Calu3 (cell line): ENCODE measurements around the gene HNRNPR. TPM values are rescaled to one million over a fixed set of nuclear protein-coding genes. Genes with fewer than 3 reads are reported as not detected.
A peak's percentile ranks its signal among the peaks of the same experiment; 100 is the strongest.

Experiments used
- Bru-seq: library from RNA; stranded (reverse); fragments of 400-500 nt; gene quantifications from one replicate; lab custom pipeline; 2021; lab: Mats Ljungman, UMichigan
- BruChase-seq, 2 experiments: library from RNA; stranded (reverse); fragments of 400-500 nt; gene quantifications; one replicate each; lab custom pipeline; 2021; lab: Mats Ljungman, UMichigan
- BruUV-seq: library from RNA; stranded (reverse); fragments of 400-500 nt; replicated peaks from 2 replicates; lab custom pipeline; 2021; lab: Mats Ljungman, UMichigan
- CTCF ChIA-PET: fragments of 300-600 bp; sonication (Branson Sonifier 250); formaldehyde crosslinking; loops from one replicate; lab custom pipeline; 2022; ENCODE audit warnings: antibody characterized with exemption; lab: Charles Lee
- DNase-seq: peaks from one replicate; pipeline ENCODE4 v3.0.0; 2022
- H3K27ac Mint-ChIP-seq: one replicate; pipeline ENCODE4 v1.8.0; 2022; ENCODE audit warnings: mixed read lengths; ENCODE audit not compliant: unreplicated experiment
- H3K27me3 Mint-ChIP-seq: one replicate; pipeline ENCODE4 v1.8.0; 2022; ENCODE audit warnings: mixed read lengths; ENCODE audit not compliant: unreplicated experiment
- H3K36me3 Mint-ChIP-seq: one replicate; pipeline ENCODE4 v1.8.0; 2022; ENCODE audit warnings: mild to moderate bottlenecking, moderate library complexity, mixed read lengths; ENCODE audit not compliant: insufficient read depth, unreplicated experiment
- H3K4me1 Mint-ChIP-seq: one replicate; pipeline ENCODE4 v1.8.0; 2022; ENCODE audit warnings: mild to moderate bottlenecking, low read depth, mixed read lengths; ENCODE audit not compliant: unreplicated experiment
- H3K4me3 Mint-ChIP-seq: one replicate; pipeline ENCODE4 v1.8.0; 2022; ENCODE audit warnings: mild to moderate bottlenecking, low read depth, moderate library complexity, mixed read lengths; ENCODE audit not compliant: unreplicated experiment
- H3K9me3 Mint-ChIP-seq: one replicate; pipeline ENCODE4 v1.8.0; 2022; ENCODE audit warnings: low read depth, mixed read lengths; ENCODE audit not compliant: unreplicated experiment
- CTCF ChIP-seq: fragments of 200-600 bp; IDR thresholded peaks from one replicate; pipeline ENCODE4 v1.8.0; 2022; ENCODE audit warnings: antibody characterized with exemption; ENCODE audit not compliant: unreplicated experiment
- intact Hi-C: fragments of 100-400 bp; cut with micrococcal nuclease; formaldehyde crosslinking; loops from one replicate; pipeline ENCODE4 v1.10.0; 2022; ENCODE audit not compliant: unreplicated experiment
- long read RNA-seq: library from polyadenylated mRNA; stranded (forward); transcript quantifications from one replicate; pipeline ENCODE4 v2.0.0, GENCODE V29; 2022
- total RNA-seq: library from RNA; stranded (reverse); gene quantifications from 2 replicates; pipeline ENCODE4 v1.2.3, GENCODE V29; 2022

HNRNPR gene
- total RNA-seq (126 TPM in 2 replicates), Bru-seq, nascent RNA (percentile 97 among the genes with signal in this experiment), BruChase-seq, experiment 1, labeled RNA remaining after a 6-hour chase (percentile 96 among the genes with signal in this experiment), BruChase-seq, experiment 2, labeled RNA remaining after a 2-hour chase (percentile 93 among the genes with signal in this experiment)
- long read RNA-seq, full-length matches to known transcripts, result 87 of 213 reads
- long read RNA-seq, partial matches to known transcripts, result 7 of 213 reads
- long read RNA-seq, other reads (novel, unspliced or antisense), result 119 of 213 reads

- no peaks in the 10 kb centered on the region for H3K27me3 Mint-ChIP-seq
- H3K9me3 Mint-ChIP-seq, result no peaks in the 10 kb centered on the region
- no peak for TF ChIP-seq CTCF
- BruUV-seq, result no TSS peak
- H3K36me3 Mint-ChIP-seq, result peaks cover 45% of the 10 kb centered on the region
- peak within 1 kb of the TSS; percentile 83 for H3K4me3 Mint-ChIP-seq
- peaks cover 13% of the 10 kb centered on the region for H3K4me1 Mint-ChIP-seq
- peak within 1 kb of the TSS; percentile 96 for H3K27ac Mint-ChIP-seq
- CTCF ChIA-PET, result interaction anchor here (0.6 to 1.4 kb wide), 10 partner anchors 23 to 756 kb away, joined by 3 to 19 read pairs (median 8); no protein-coding TSS in a partner anchor
- intact Hi-C loops, result loop anchor here (5.0 kb wide), 1 partner anchor 37 kb away; no protein-coding TSS in a partner anchor
- peak; percentile 98 for DNase-seq
Measured at GRCh38 chr1:23344111-23344986, at the start of gene HNRNPR. Gene HNRNPR (minus strand): TSS chr1:23344284. CDS start chr1:23341008, 3,276 bp downstream.

- no peak for TF ChIP-seq CTCF
- Mint-ChIP-seq H3K27ac (no peak overlapping the region), H3K9me3 (no peaks in the 10 kb centered on the region), H3K4me3 (no peak overlapping the region), H3K4me1 (no peaks in the 10 kb centered on the region), H3K27me3 (no peaks in the 10 kb centered on the region), H3K36me3 (no peaks in the 10 kb centered on the region)
- CTCF ChIA-PET, result interaction anchor here (1.0 to 2.2 kb wide), 2 partner anchors 11 to 25 kb away, joined by 3 to 8 read pairs; no protein-coding TSS in a partner anchor
- no TSS peak for BruUV-seq
- intact Hi-C loops, result no loop called here
- peak; percentile 6 for DNase-seq
Measured at GRCh38 chr1:23393706-23394105, 49.6 kb upstream of the HNRNPR start.

- Mint-ChIP-seq H3K4me3 (no peak overlapping the region), H3K9me3 (no peaks in the 10 kb centered on the region), H3K36me3 (no peaks in the 10 kb centered on the region), H3K27me3 (no peaks in the 10 kb centered on the region), H3K27ac (no peak overlapping the region), H3K4me1 (no peaks in the 10 kb centered on the region)
- no TSS peak for BruUV-seq
- DNase-seq, result no peak
- TF ChIP-seq CTCF, result no peak
- CTCF ChIA-PET, result no interaction called here
- intact Hi-C loops, result no loop called here
Measured at GRCh38 chr1:23392125-23392855, 48.2 kb upstream of the HNRNPR start.

GRCh38 chr1:23389837-23390321 lies 45.8 kb upstream of the HNRNPR start:
- H3K4me3 Mint-ChIP-seq, result no peak overlapping the region

More at GRCh38 chr1:23389837-23390321, 45.8 kb upstream of the HNRNPR start:
- Mint-ChIP-seq H3K9me3 (no peaks in the 10 kb centered on the region), H3K27me3 (no peaks in the 10 kb centered on the region), H3K27ac (no peak overlapping the region), H3K36me3 (no peaks in the 10 kb centered on the region), H3K4me1 (peaks cover 2% of the 10 kb centered on the region)
- intact Hi-C loops, result no loop called here
- TF ChIP-seq CTCF, result no peak
- no peak for DNase-seq
- CTCF ChIA-PET, result no interaction called here
- BruUV-seq, result no TSS peak
